ENCODE measurements around the gene COL25A1.

DNA sequence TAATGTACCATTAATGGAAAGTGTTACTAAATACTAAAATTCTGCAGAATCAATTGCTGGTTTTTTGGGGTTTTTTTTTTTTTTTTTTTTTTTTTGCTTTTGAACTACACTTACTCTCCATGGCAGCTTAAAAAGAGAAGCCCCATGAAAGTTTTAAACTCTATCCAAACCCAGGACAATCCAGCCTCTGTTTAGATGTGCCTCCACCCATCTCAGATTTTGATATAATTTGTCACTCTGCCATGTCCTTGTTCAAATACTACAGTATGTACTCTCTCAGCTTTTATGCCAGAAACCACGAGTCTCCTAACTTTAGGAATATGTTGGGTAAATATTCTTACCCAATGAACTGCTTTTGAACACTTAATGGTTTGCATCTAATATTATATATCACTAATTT is 84.2 kb downstream of the COL25A1 start:
- no peak for TF ChIP-seq POLR2AphosphoS5 (IDR thresholded peaks at IDR 0.05; ENCODE audit: low read depth, low read length)
- no peak for TF ChIP-seq TCF7L2 (IDR thresholded peaks at IDR 0.05; ENCODE audit: borderline replicate concordance, extremely low read depth, insufficient read depth, insufficient read length)
- TF ChIP-seq, protein P1, sequence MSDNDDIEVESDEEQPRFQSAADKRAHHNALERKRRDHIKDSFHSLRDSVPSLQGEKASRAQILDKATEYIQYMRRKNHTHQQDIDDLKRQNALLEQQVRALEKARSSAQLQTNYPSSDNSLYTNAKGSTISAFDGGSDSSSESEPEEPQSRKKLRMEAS (IDR thresholded peaks at IDR 0.05), result no peak
- TF ChIP-seq, protein P2, sequence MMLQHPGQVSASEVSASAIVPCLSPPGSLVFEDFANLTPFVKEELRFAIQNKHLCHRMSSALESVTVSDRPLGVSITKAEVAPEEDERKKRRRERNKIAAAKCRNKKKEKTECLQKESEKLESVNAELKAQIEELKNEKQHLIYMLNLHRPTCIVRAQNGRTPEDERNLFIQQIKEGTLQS (IDR thresholded peaks at IDR 0.05), result no peak
- TF ChIP-seq, protein P3, sequence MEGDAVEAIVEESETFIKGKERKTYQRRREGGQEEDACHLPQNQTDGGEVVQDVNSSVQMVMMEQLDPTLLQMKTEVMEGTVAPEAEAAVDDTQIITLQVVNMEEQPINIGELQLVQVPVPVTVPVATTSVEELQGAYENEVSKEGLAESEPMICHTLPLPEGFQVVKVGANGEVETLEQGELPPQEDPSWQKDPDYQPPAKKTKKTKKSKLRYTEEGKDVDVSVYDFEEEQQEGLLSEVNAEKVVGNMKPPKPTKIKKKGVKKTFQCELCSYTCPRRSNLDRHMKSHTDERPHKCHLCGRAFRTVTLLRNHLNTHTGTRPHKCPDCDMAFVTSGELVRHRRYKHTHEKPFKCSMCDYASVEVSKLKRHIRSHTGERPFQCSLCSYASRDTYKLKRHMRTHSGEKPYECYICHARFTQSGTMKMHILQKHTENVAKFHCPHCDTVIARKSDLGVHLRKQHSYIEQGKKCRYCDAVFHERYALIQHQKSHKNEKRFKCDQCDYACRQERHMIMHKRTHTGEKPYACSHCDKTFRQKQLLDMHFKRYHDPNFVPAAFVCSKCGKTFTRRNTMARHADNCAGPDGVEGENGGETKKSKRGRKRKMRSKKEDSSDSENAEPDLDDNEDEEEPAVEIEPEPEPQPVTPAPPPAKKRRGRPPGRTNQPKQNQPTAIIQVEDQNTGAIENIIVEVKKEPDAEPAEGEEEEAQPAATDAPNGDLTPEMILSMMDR (IDR thresholded peaks at IDR 0.05 in 2 of 3, conservative IDR thresholded peaks at IDR 0.05 in 1 of 3; ENCODE audit: borderline replicate concordance in 1 of 3, insufficient read depth in 1 of 3, low read depth in 2 of 3, low read length in 2 of 3), result no peak
